ENCODE measurements around the gene ASZ1.

GRCh38 chr7:117372073-117372472 lies 55.2 kb downstream of the ASZ1 start:
- TF ChIP-seq CTCF (IDR thresholded peaks at IDR 0.05; ENCODE audit: insufficient read depth, low read depth, low read length) (no peak), EZH2 (IDR thresholded peaks at IDR 0.05; ENCODE audit: insufficient read depth, low read length) (no peak)
